GM19023 (cell line): Measurements from ENCODE around the gene CCDC89.
A peak's percentile ranks its signal among the peaks of the same experiment; 100 is the strongest.

Experiments used
- ATAC-seq: cut with Tn5 transposase; IDR thresholded peaks from one replicate; pipeline ENCODE4 v1.9.1; 2021; ENCODE audit warnings: mild to moderate bottlenecking, moderate library complexity; ENCODE audit not compliant: unreplicated experiment

CCDC89 gene

GRCh38 chr11:85685820-85686459, at the start of gene CCDC89:
Gene CCDC89 (minus strand): TSS chr11:85686195. CDS start chr11:85686130, 65 bp downstream.
- no peak for ATAC-seq

GRCh38 chr11:85732965-85733364, 47.0 kb upstream of the CCDC89 start:
- peak; percentile 70 for ATAC-seq

GRCh38 chr11:85726381-85726780, 40.4 kb upstream of the CCDC89 start:
- no peak for ATAC-seq

- ATAC-seq = no peak
These were observed 39.7 kb upstream of the CCDC89 start for GRCh38 chr11:85725510-85726258.

- ATAC-seq = no peak
These were observed 38.9 kb upstream of the CCDC89 start for GRCh38 chr11:85724748-85725465.

GRCh38 chr11:85723088-85723487, 37.1 kb upstream of the CCDC89 start:
- no peak for ATAC-seq

GRCh38 chr11:85721191-85721590, 35.2 kb upstream of the CCDC89 start:
- no peak for ATAC-seq

GRCh38 chr11:85718991-85719807, 33.2 kb upstream of the CCDC89 start:
- no peak for ATAC-seq

- no peak for ATAC-seq
These were observed 32.3 kb upstream of the CCDC89 start for GRCh38 chr11:85718126-85718943.

GRCh38 chr11:85717429-85717828, 31.4 kb upstream of the CCDC89 start:
- ATAC-seq = no peak

GRCh38 chr11:85712953-85713352, 27.0 kb upstream of the CCDC89 start:
- no peak for ATAC-seq

GRCh38 chr11:85710917-85711316, 24.9 kb upstream of the CCDC89 start:
- no peak for ATAC-seq

- no peak for ATAC-seq
These were observed 24.1 kb upstream of the CCDC89 start for GRCh38 chr11:85709941-85710702.

GRCh38 chr11:85705800-85706199, 19.8 kb upstream of the CCDC89 start:
- ATAC-seq = no peak

GRCh38 chr11:85704967-85705366, 19.0 kb upstream of the CCDC89 start:
- ATAC-seq = no peak

GRCh38 chr11:85699957-85700741, 14.2 kb upstream of the CCDC89 start:
- peak; percentile 86 for ATAC-seq

GRCh38 chr11:85698195-85698594, 12.2 kb upstream of the CCDC89 start:
- ATAC-seq = no peak

GRCh38 chr11:85697747-85698146, 11.8 kb upstream of the CCDC89 start:
- ATAC-seq = no peak

- no peak for ATAC-seq
These were observed 9.6 kb upstream of the CCDC89 start for GRCh38 chr11:85695546-85695945.
